HL-60 (cell line): Measurements from ENCODE around the gene GNS.

Source experiments
- DNase-seq, 2 experiments: peaks; one replicate each; pipeline ENCODE4 v3.0.0-alpha.2; 2010 to 2020; ENCODE audit warnings: low read depth in 1 of 2, low spot score in 1 of 2
- H3K27ac ChIP-seq: fragments of 250-450 bp; sonication (Bioruptor Pico); replicated peaks from 2 replicates; pipeline ENCODE4 v1.5.1; 2020; ENCODE audit warnings: mild to moderate bottlenecking, moderate library complexity
- H3K27me3 ChIP-seq: fragments of 250-450 bp; sonication (Bioruptor Pico); 2 replicates; pipeline ENCODE4 v1.5.1; 2021; ENCODE audit warnings: mild to moderate bottlenecking, moderate library complexity; ENCODE audit not compliant: insufficient read depth, poor library complexity, severe bottlenecking
- H3K4me3 ChIP-seq: replicated peaks from 2 replicates; pipeline ENCODE4 v1.5.1; 2011; ENCODE audit warnings: mild to moderate bottlenecking, control low read depth, low read length; ENCODE audit not compliant: insufficient read depth
- CTCF ChIP-seq: IDR thresholded peaks from one replicate; pipeline ENCODE4 v1.5.1; 2011; ENCODE audit warnings: low read length, control low read depth, inconsistent platforms; ENCODE audit not compliant: insufficient read depth
- GABPA ChIP-seq: IDR thresholded peaks from 2 replicates; pipeline ENCODE4 v1.6.1; 2012; ENCODE audit warnings: low read depth
- POLR2AphosphoS5 ChIP-seq: IDR thresholded peaks from 2 replicates; pipeline ENCODE4 v1.6.1; 2012; ENCODE audit warnings: low read depth
- REST ChIP-seq: IDR thresholded peaks from 2 replicates; pipeline ENCODE4 v1.6.1; 2012; ENCODE audit warnings: low read depth; ENCODE audit not compliant: insufficient replicate concordance
- SPI1 ChIP-seq: IDR thresholded peaks from 2 replicates; pipeline ENCODE4 v1.6.1; 2012; ENCODE audit warnings: low read depth, mild to moderate bottlenecking, borderline replicate concordance

GNS gene

GRCh38 chr12:64700532-64700931, 58.7 kb downstream of the GNS start:
- H3K27ac ChIP-seq: peak overlapping the region; percentile 37
- no peak for TF ChIP-seq POLR2AphosphoS5
- no peak for TF ChIP-seq GABPA
- no peak for TF ChIP-seq CTCF
- TF ChIP-seq SPI1: no peak
- no peak for TF ChIP-seq REST
- no peak overlapping the region for H3K4me3 ChIP-seq
- no peak for DNase-seq
- H3K27me3 ChIP-seq: no peaks in the 10 kb centered on the region

- TF ChIP-seq CTCF: no peak
- TF ChIP-seq POLR2AphosphoS5: peak; percentile 22; the same call in 1 of the 2 replicates
- TF ChIP-seq GABPA: no peak
- no peak for TF ChIP-seq REST
- peak; percentile 19; the same call in 1 of the 2 replicates for TF ChIP-seq SPI1
- no peaks in the 10 kb centered on the region for H3K27me3 ChIP-seq
- peak overlapping the region; percentile 37 for H3K27ac ChIP-seq
- no peak overlapping the region for H3K4me3 ChIP-seq
- peak; percentile 70 to 83 for DNase-seq
These were observed 59.6 kb downstream of the GNS start for GRCh38 chr12:64699504-64700115.

GRCh38 chr12:64696080-64696741, 63.0 kb downstream of the GNS start:
- no peak for DNase-seq
- no peak overlapping the region for H3K4me3 ChIP-seq
- no peaks in the 10 kb centered on the region for H3K27me3 ChIP-seq
- TF ChIP-seq POLR2AphosphoS5: no peak
- no peak for TF ChIP-seq CTCF
- no peak for TF ChIP-seq GABPA
- no peak for TF ChIP-seq SPI1
- no peak for TF ChIP-seq REST
- H3K27ac ChIP-seq: no peak overlapping the region
